HG02610 (cell line): ENCODE results near the gene IL6ST.
A peak's percentile ranks its signal among the peaks of the same experiment; 100 is the strongest.
"Not testable (repeated sequence)": the region's sequence is repeated elsewhere in the genome, so short reads cannot be mapped to it uniquely, and the experiment has no call there.

Experiments used
- ATAC-seq: cut with Tn5 transposase; IDR thresholded peaks from one replicate; pipeline ENCODE4 v1.9.1; 2021; ENCODE audit warnings: mild to moderate bottlenecking, moderate library complexity; ENCODE audit not compliant: unreplicated experiment

The IL6ST gene

GRCh38 chr5:55973296-55973695 lies 21.5 kb downstream of the IL6ST start:
- ATAC-seq: no peak

- ATAC-seq: no peak
These were observed 24.8 kb downstream of the IL6ST start for GRCh38 chr5:55969956-55970355.

DNA sequence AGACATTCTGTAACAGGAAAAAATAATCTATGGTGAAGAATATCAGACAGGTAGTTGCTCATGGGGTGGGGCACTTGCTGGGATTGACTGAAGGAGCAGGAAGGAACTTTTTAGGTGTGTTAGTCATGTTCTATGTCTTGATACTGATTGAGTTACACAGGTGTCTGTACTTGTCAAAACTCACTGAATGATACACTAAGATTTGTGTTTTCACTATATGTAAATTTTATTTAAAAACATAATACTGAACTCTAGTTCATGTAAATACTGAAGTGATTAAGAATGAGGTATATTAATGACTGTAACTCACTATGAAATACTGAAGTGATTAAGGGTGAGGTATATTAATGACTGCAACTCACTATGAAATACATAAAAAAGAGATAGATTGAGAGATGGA lies 28.5 kb downstream of the IL6ST start:
- no peak for ATAC-seq

DNA sequence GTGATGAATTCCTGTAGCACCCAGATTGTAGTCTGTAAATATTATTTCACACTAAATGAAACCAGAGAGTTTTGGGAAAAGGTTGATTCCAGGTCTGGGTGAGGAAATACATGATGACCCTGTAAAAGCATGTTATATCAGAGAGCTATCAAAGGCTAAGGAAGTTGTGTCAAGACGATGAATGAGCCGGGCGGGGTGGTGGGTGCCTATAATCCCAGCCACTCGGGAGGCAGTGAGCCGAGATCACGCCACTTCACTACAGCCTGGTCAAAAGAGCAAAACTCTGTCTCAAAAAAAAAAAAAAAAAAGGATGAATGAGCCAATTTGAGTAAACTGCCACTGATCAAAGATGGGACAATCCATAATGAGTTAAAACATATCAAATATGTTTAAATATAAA lies 29.2 kb downstream of the IL6ST start:
- ATAC-seq: no peak

DNA sequence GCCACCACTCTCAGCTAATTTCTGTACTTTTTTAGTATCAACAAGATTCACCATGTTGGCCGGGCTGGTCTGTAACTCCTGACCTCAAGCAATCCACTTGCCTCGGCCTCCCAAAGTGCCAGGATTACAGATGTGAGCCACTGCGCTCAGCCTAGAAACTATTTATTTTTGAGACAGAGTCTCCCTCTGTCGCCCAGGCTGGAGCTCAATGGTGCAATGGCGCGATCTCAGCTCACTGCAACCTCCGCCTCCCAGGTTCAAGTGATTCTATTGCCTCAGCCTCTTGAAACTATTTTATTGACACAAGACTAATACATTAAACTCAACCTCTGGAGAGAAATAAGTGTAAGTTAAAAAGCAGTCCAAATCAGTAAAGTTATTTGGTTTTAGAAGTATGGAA lies 34.0 kb downstream of the IL6ST start:
- ATAC-seq: no peak

DNA sequence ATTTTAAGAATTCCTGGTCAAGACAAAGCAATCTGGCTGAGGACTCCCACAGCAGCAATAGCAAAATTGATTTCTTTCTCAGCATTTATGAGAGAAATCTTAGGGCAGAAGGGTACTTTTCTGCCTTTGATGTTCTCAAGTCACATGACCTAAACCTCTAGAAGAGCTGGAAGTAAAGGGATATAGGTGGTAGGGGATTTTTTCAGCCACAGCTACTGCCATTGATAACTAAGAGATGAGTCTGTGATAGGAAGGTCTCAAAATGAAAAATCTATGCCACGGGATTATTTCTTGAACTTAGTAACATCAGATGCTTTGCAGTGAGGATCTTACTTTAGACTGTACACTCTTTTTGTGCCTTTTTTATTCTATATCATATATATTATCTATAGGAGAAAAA lies 35.6 kb downstream of the IL6ST start:
- ATAC-seq: no peak

GRCh38 chr5:55941154-55941553 lies 53.6 kb downstream of the IL6ST start:
- ATAC-seq: not testable (repeated sequence)

DNA sequence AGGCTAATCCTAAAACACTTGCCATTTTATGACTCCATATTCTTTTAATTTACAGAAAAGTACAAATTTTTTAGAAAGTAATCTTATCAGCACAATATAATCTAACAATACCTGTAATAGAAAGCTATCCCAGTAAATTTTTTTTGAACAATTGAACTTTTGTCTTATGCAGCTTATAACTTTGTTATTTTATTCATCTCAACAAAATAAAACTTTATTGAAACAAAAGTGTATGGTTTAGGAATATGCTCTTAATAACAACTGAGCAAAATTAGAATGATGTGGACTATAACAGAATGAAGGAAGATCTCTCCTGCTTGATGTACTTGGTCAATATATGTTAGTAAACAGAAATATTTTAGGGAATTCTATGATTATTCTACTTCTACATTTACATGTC lies 57.2 kb downstream of the IL6ST start:
- not testable (repeated sequence) for ATAC-seq

DNA sequence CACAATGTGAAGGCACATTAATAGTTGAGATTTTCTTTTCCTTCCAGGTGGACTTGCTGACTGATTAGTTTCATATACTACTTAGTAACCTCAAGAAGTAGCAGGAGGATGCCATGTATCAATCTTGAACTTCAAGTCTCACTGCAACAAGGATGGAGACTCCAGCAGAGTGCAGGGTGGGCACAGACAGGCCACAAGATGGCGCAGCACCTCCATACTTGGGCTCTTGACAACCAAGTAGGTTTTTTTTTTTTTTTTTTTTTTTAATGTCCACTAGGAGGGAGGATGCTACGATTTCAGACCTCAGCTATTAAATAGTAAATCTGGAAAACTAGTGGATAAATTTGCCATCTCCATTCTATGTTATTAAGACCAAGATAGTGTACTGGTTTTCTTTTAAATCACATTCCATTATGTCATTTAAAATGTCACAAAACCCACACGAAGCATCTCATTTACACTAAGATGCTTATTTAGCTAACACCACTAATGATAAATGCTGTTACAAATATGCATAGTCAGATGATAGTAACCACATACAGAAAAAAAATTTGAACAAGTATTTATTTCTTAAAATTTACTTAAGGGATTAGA lies 58.6 kb downstream of the IL6ST start:
- peak; percentile 55 for ATAC-seq

DNA sequence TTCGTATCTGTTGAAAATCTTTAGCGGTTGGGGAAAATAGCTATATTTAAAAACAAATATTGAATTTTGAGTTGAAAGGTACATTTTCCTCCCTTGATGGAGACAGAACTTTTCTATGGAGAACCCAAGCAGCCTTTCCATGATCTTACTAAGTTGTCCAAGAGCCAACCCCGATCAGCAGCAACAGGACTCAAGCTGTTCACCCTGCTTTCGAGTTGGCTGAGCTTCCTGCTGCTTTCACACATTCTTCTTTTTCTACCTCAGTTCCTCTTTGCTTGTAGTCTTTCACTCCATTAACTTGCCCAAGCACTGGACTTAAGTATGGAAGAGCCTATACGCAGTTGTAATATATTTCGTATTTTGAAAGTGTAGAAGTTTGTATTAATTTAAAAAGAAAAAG lies 59.4 kb downstream of the IL6ST start:
- no peak for ATAC-seq

GRCh38 chr5:55934720-55935119 lies 60.0 kb downstream of the IL6ST start:
- ATAC-seq: no peak

- no peak for ATAC-seq
These were observed 60.6 kb downstream of the IL6ST start for GRCh38 chr5:55934115-55934613.

GRCh38 chr5:55933377-55934114 lies 61.2 kb downstream of the IL6ST start:
- no peak for ATAC-seq

DNA sequence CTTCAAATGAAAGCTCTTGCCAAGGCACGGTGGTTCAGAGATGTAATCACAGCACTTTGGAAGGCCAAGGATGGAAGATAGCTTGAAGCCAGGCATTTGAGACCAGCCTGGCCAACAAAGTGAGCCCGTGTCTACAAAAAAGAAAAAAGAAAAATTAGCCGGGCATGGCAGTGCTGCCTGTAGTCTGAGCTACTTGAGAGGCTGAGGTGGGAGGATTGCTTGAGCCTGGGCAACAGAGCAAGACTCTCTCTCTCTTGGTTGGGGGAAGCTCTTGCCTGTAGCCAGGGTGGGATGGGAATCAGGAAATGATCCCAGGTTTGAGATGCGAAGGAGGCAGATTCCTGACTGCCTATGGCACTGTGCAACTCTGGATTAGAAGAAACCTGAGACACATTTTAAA lies 62.1 kb downstream of the IL6ST start:
- no peak for ATAC-seq

DNA sequence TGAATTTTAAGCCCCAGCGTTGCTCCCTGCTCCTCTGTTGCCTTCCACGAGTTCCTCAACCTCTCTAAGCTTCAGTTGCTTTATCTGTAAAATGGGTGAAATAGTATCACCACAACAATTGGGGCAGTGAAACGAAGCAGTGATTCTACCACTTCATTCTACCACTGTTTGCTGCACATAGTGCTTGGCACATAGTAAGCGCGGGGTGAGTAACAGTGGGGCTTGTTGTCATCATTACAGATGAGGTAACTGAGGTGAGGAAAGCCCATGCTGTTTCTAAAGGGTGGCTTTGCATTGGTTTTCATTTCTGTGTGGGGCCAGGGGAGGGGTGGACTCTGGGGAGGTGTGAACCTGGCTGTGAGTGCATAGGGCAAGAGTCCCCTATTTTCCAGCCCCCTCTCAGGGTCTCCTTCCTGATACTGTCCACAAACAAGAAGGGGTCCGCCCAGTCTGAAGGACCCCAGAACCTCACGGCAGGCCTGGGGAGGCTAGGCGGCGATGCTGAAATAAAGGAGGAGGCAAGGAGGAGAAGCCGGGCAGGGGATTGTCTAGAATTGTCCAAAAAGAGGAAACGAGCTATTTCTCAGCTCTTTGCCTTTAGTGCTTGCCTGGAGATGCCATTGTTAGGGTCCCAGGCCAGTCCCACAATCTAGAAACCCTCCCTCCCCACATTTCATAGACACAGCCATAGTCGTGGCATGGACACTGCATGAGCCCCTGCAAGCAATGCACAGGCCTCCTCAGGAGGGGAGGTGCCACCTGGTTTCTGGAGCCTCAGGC lies 65.6 kb downstream of the IL6ST start:
- ATAC-seq: no peak

- ATAC-seq: no peak
These were observed 66.7 kb downstream of the IL6ST start for GRCh38 chr5:55927861-55928655.

GRCh38 chr5:55926476-55926875 lies 68.3 kb downstream of the IL6ST start:
- no peak for ATAC-seq

GRCh38 chr5:55925712-55926111 lies 69.1 kb downstream of the IL6ST start:
- no peak for ATAC-seq

GRCh38 chr5:55925181-55925580 lies 69.6 kb downstream of the IL6ST start:
- no peak for ATAC-seq

- no peak for ATAC-seq
These were observed 70.0 kb downstream of the IL6ST start for GRCh38 chr5:55924744-55925143.

GRCh38 chr5:55923865-55924500 lies 70.8 kb downstream of the IL6ST start:
- no peak for ATAC-seq
